ENCODE results near the gene AOPEP.
"Not testable (repeated sequence)": the region's sequence is repeated elsewhere in the genome, so short reads cannot be mapped to it uniquely, and the experiment has no call there.

Gene AOPEP

GRCh38 chr9:94870465-94870792 lies 143.9 kb downstream of the AOPEP start:
- H3K9me3 ChIP-seq (ENCODE audit: insufficient read depth, low read depth, low read length) = no peaks in the 10 kb centered on the region
- no peak overlapping the region for H3K27ac ChIP-seq (ENCODE audit: low read length)
- H3K9ac ChIP-seq (ENCODE audit: low read depth, low read length) = no peak overlapping the region
- H3K36me3 ChIP-seq (ENCODE audit: insufficient read depth, low read depth, low read length) = no peaks in the 10 kb centered on the region
- H3K4me3 ChIP-seq (ENCODE audit: low read length) = no peak overlapping the region
- H3K4me1 ChIP-seq (ENCODE audit: insufficient read depth, low read length) = peaks cover 11% of the 10 kb centered on the region
- no peaks in the 10 kb centered on the region for H3K27me3 ChIP-seq (ENCODE audit: insufficient read depth, low read length)

GRCh38 chr9:94870793-94871558 lies 144.5 kb downstream of the AOPEP start:
- Histone ChIP-seq H3K27me3 (ENCODE audit: insufficient read depth, low read length) (no peaks in the 10 kb centered on the region), H3K4me3 (ENCODE audit: low read length) (no peak overlapping the region), H3K4me1 (ENCODE audit: insufficient read depth, low read length) (peaks cover 11% of the 10 kb centered on the region; the same call in 1 of the 2 replicates), H3K9me3 (ENCODE audit: insufficient read depth, low read depth, low read length) (no peaks in the 10 kb centered on the region), H3K27ac (ENCODE audit: low read length) (no peak overlapping the region), H3K9ac (ENCODE audit: low read depth, low read length) (no peak overlapping the region), H3K36me3 (ENCODE audit: insufficient read depth, low read depth, low read length) (no peaks in the 10 kb centered on the region)

DNA sequence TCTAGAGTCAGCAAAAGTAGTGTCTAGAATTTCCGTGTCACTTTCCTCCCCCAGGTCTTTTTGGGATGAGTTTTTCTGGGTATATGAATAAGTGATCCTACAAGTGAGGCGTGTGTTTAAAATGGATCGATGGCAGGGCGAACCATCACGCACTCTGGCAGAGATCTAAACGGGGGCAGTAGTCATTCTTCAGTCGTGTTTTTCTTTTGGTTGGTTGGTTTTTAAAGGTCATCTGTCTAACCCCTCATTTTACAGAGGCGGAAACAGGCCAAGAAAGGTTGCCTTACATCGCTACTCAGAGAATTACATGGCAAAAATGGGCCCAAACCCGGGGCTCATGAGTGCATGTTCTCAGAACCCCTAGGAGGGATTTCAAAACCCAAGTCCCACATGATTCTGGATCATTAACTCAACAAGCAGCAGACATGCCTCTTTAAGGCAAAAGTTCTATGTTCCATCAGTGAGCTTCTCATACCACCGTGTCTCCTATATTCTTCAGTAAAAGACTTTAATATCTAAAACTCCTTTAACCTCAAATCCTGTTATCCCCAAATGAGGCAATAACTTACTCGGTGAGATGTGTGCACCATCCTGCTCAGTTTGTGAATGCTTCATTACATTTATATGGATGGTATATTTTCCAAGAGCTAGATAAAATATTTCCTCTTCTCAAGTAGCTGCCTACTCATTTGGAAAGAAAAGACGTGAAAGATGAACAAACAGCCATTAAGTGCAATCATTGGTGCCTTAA lies 145.8 kb downstream of the AOPEP start:
- Histone ChIP-seq H3K4me3 (ENCODE audit: low read length) (no peak overlapping the region), H3K27ac (ENCODE audit: low read length) (no peak overlapping the region), H3K27me3 (ENCODE audit: insufficient read depth, low read length) (no peaks in the 10 kb centered on the region), H3K36me3 (ENCODE audit: insufficient read depth, low read depth, low read length) (no peaks in the 10 kb centered on the region), H3K4me1 (ENCODE audit: insufficient read depth, low read length) (peaks cover 7% of the 10 kb centered on the region; the same call in 1 of the 2 replicates), H3K9me3 (ENCODE audit: insufficient read depth, low read depth, low read length) (no peaks in the 10 kb centered on the region), H3K9ac (ENCODE audit: low read depth, low read length) (no peak overlapping the region)

DNA sequence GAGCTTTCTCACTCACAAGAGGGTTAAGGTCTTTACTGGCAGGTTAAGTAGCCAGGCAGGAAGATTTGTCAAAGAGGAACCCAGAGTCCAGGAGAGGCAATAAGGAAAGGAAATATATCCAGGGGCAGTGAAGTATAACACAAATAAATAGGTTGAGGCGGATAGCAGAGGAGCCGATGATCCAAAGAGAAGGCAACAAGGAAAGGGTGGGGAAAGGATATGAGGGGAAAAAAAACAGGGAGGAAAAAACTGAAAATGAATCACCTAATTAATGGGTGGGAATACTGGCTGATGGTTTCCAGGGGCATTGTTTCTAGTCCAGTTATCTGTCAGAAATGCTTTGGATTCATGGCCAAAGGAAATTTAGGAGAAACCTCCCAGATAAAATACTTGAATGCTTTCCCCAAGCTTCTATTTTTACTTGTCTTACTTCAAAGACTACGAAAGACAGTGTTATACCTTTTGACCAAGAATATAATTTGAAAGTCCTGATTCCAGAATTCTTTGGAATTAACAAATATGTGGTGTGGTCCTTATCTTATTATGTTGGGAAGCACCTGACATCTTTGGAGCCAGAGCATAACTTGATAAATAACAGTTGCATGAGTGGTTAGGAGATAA lies 146.5 kb downstream of the AOPEP start:
- Histone ChIP-seq H3K4me3 (ENCODE audit: low read length) (no peak overlapping the region), H3K27me3 (ENCODE audit: insufficient read depth, low read length) (no peaks in the 10 kb centered on the region), H3K9me3 (ENCODE audit: insufficient read depth, low read depth, low read length) (no peaks in the 10 kb centered on the region), H3K27ac (ENCODE audit: low read length) (no peak overlapping the region), H3K36me3 (ENCODE audit: insufficient read depth, low read depth, low read length) (no peaks in the 10 kb centered on the region), H3K4me1 (ENCODE audit: insufficient read depth, low read length) (peaks cover 7% of the 10 kb centered on the region; the same call in 1 of the 2 replicates), H3K9ac (ENCODE audit: low read depth, low read length) (no peak overlapping the region)

GRCh38 chr9:94874316-94874715 lies 147.8 kb downstream of the AOPEP start:
- H3K27me3 ChIP-seq (ENCODE audit: insufficient read depth, low read length) = no peaks in the 10 kb centered on the region
- no peak overlapping the region for H3K4me3 ChIP-seq (ENCODE audit: low read length)
- no peaks in the 10 kb centered on the region for H3K9me3 ChIP-seq (ENCODE audit: insufficient read depth, low read depth, low read length)
- peaks cover 7% of the 10 kb centered on the region; the same call in 1 of the 2 replicates for H3K4me1 ChIP-seq (ENCODE audit: insufficient read depth, low read length)
- no peak overlapping the region for H3K9ac ChIP-seq (ENCODE audit: low read depth, low read length)
- no peaks in the 10 kb centered on the region for H3K36me3 ChIP-seq (ENCODE audit: insufficient read depth, low read depth, low read length)
- H3K27ac ChIP-seq (ENCODE audit: low read length) = no peak overlapping the region

DNA sequence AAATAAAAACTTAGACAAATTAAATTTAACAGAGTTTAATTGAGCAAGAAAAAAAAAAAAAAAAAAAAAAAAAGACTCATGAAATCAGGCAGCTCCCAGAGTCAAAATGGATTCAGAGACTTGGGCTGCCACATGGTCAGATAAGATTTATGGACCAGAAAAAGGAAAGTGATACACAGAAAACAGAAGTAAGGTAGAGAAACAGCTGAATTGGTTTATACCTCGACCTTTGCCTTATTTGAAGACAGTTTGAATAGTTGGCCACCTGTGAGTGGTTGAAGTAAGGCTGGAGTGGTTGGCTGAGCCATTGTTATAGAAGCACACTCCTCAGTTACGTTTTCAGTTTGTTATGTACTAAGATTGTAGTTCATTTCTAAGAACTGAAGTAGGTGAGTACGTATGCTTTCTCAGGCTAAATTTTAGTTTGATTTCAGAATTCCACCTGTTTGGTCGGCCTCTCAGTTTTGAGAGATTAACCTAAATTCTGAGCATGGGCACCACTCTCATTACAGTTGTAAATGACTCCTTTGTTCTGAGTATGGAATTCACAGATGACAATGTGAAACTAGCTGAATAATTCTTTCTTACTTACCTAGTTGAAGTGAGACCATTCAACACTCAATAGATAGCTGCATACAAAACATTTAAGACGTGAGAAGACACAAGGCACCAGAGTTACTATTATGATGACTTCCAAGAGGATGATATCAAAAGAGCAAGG lies 149.0 kb downstream of the AOPEP start:
- H3K9me3 ChIP-seq (ENCODE audit: insufficient read depth, low read depth, low read length) = no peaks in the 10 kb centered on the region
- no peak overlapping the region for H3K4me3 ChIP-seq (ENCODE audit: low read length)
- no peak overlapping the region for H3K9ac ChIP-seq (ENCODE audit: low read depth, low read length)
- no peaks in the 10 kb centered on the region for H3K36me3 ChIP-seq (ENCODE audit: insufficient read depth, low read depth, low read length)
- peaks cover 7% of the 10 kb centered on the region; the same call in 1 of the 2 replicates for H3K4me1 ChIP-seq (ENCODE audit: insufficient read depth, low read length)
- H3K27me3 ChIP-seq (ENCODE audit: insufficient read depth, low read length) = no peaks in the 10 kb centered on the region
- no peak overlapping the region for H3K27ac ChIP-seq (ENCODE audit: low read length)

- not testable (repeated sequence) for H3K9me3 ChIP-seq (ENCODE audit: insufficient read depth, low read depth, low read length); H3K4me3 ChIP-seq (ENCODE audit: low read length); H3K36me3 ChIP-seq (ENCODE audit: insufficient read depth, low read depth, low read length); H3K27ac ChIP-seq (ENCODE audit: low read length); H3K27me3 ChIP-seq (ENCODE audit: insufficient read depth, low read length); H3K9ac ChIP-seq (ENCODE audit: low read depth, low read length)
- peaks cover 14% of the 10 kb centered on the region for H3K4me1 ChIP-seq (ENCODE audit: insufficient read depth, low read length)
Observed at GRCh38 chr9:94878804-94879203, 152.3 kb downstream of the AOPEP start.

DNA sequence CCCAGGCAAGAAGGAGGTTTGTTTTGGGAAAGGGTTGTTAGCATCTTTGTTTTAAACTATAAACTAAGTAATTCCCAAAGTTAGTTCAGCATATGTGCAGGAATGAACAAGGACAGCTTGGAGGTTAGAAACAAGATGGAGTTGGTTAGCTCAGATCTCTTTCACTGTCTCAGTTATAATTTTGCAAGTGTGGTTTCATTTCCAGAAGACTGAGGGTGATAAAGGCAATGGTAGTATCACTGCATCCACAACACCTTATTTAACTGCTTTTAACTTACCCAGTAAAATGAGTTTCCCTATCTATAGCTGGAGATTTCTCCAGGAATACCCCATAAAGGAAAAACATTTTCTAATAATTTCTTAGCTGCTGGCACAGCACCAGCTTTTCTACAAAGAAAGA lies 152.7 kb downstream of the AOPEP start:
- Histone ChIP-seq H3K9me3 (ENCODE audit: insufficient read depth, low read depth, low read length) (no peaks in the 10 kb centered on the region), H3K36me3 (ENCODE audit: insufficient read depth, low read depth, low read length) (no peaks in the 10 kb centered on the region), H3K27me3 (ENCODE audit: insufficient read depth, low read length) (no peaks in the 10 kb centered on the region), H3K27ac (ENCODE audit: low read length) (no peak overlapping the region), H3K4me1 (ENCODE audit: insufficient read depth, low read length) (peaks cover 14% of the 10 kb centered on the region), H3K9ac (ENCODE audit: low read depth, low read length) (no peak overlapping the region), H3K4me3 (ENCODE audit: low read length) (no peak overlapping the region)

- Histone ChIP-seq H3K27me3 (ENCODE audit: insufficient read depth, low read length) (no peaks in the 10 kb centered on the region), H3K27ac (ENCODE audit: low read length) (no peak overlapping the region), H3K36me3 (ENCODE audit: insufficient read depth, low read depth, low read length) (no peaks in the 10 kb centered on the region), H3K9ac (ENCODE audit: low read depth, low read length) (no peak overlapping the region), H3K9me3 (ENCODE audit: insufficient read depth, low read depth, low read length) (no peaks in the 10 kb centered on the region), H3K4me1 (ENCODE audit: insufficient read depth, low read length) (peaks cover 10% of the 10 kb centered on the region; the same call in 1 of the 2 replicates), H3K4me3 (ENCODE audit: low read length) (no peak overlapping the region)
Observed at GRCh38 chr9:94881023-94881422, 154.5 kb downstream of the AOPEP start.

DNA sequence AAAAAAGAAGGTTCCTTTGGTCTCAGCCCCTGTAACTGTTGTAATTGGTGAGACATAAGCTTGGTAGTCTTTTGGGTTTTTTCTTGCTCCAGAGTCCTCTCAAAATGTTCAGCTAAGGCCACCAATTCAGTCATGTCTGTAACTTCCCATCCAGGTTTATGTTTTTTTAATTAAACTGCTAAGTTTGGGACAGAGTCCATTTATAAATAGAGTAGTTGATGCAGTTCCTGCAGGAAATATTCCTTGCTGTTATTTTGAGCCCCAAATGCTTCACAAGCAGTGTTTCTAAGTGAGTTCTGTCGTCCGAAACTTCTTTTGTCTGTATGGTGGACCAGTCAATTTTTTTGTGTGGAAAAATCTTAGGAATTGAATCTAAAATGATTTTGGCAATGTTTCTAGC lies 155.0 kb downstream of the AOPEP start:
- Histone ChIP-seq H3K36me3 (ENCODE audit: insufficient read depth, low read depth, low read length) (no peaks in the 10 kb centered on the region), H3K9me3 (ENCODE audit: insufficient read depth, low read depth, low read length) (no peaks in the 10 kb centered on the region), H3K27me3 (ENCODE audit: insufficient read depth, low read length) (no peaks in the 10 kb centered on the region), H3K27ac (ENCODE audit: low read length) (no peak overlapping the region), H3K9ac (ENCODE audit: low read depth, low read length) (no peak overlapping the region), H3K4me1 (ENCODE audit: insufficient read depth, low read length) (peaks cover 10% of the 10 kb centered on the region; the same call in 1 of the 2 replicates), H3K4me3 (ENCODE audit: low read length) (no peak overlapping the region)

GRCh38 chr9:94881940-94882339 lies 155.4 kb downstream of the AOPEP start:
- Histone ChIP-seq H3K27ac (ENCODE audit: low read length) (no peak overlapping the region), H3K4me1 (ENCODE audit: insufficient read depth, low read length) (peaks cover 10% of the 10 kb centered on the region; the same call in 1 of the 2 replicates), H3K36me3 (ENCODE audit: insufficient read depth, low read depth, low read length) (no peaks in the 10 kb centered on the region), H3K9me3 (ENCODE audit: insufficient read depth, low read depth, low read length) (no peaks in the 10 kb centered on the region), H3K27me3 (ENCODE audit: insufficient read depth, low read length) (no peaks in the 10 kb centered on the region), H3K9ac (ENCODE audit: low read depth, low read length) (no peak overlapping the region), H3K4me3 (ENCODE audit: low read length) (no peak overlapping the region)

Data from iPS-20b (cell line).